ENCODE results near the gene ADAMTS2. TPM values are rescaled to one million over a fixed set of nuclear protein-coding genes. Genes with fewer than 3 reads are reported as not detected.
A peak's percentile ranks its signal among the peaks of the same experiment; 100 is the strongest.

The ADAMTS2 gene
- total RNA-seq, 1 donor from 2014 or later, result 18.8 TPM

GRCh38 chr5:179142434-179143198, 202.6 kb downstream of the ADAMTS2 start:
- Mint-ChIP-seq H3K4me1 (ENCODE audit: low read depth, unreplicated experiment) (peaks cover 11% of the 10 kb centered on the region), H3K9me3 (ENCODE audit: unreplicated experiment) (no peaks in the 10 kb centered on the region), H3K27ac (ENCODE audit: unreplicated experiment) (peak overlapping the region; percentile 54), H3K27me3 (ENCODE audit: low read depth, unreplicated experiment) (peaks cover 1% of the 10 kb centered on the region), H3K36me3 (ENCODE audit: low read depth, unreplicated experiment) (no peaks in the 10 kb centered on the region), H3K4me3 (ENCODE audit: unreplicated experiment) (no peak overlapping the region)
- DNase-seq (ENCODE audit: low read depth) (peak; percentile 73), FAIRE-seq (no peak)
- no peaks in the 10 kb centered on the region for H3K4me1 ChIP-seq (ENCODE audit: insufficient read depth, low read length)
- peak overlapping the region; percentile 26 for H3K27ac ChIP-seq (ENCODE audit: low read depth, low read length)
- H4K20me1 ChIP-seq (ENCODE audit: insufficient read depth, low read length), result no peaks in the 10 kb centered on the region
- H3K9ac ChIP-seq (ENCODE audit: low read length), result no peak overlapping the region
- no peaks in the 10 kb centered on the region for H3K27me3 ChIP-seq (ENCODE audit: insufficient read depth, low read length)
- TF ChIP-seq EZH2 (IDR thresholded peaks at IDR 0.05; ENCODE audit: insufficient read depth, low read length) (no peak), CTCF (IDR thresholded peaks at IDR 0.05; ENCODE audit: insufficient read depth, low read depth, low read length) (no peak)
- no peak overlapping the region for H3K4me3 ChIP-seq (ENCODE audit: insufficient read depth, low read depth, low read length)
- H2AFZ ChIP-seq (ENCODE audit: low read depth, low read length), result no peak overlapping the region
- peak overlapping the region; percentile 26 for H3K4me2 ChIP-seq (ENCODE audit: low read length)
- H3K36me3 ChIP-seq (ENCODE audit: insufficient read depth, low read length), result no peaks in the 10 kb centered on the region
- H3K9me3 ChIP-seq (ENCODE audit: insufficient read depth, low read depth, low read length), result no peaks in the 10 kb centered on the region
- H3K79me2 ChIP-seq (ENCODE audit: insufficient read depth, low read length), result no peaks in the 10 kb centered on the region

- Mint-ChIP-seq H3K4me3 (ENCODE audit: unreplicated experiment) (no peak overlapping the region), H3K27ac (ENCODE audit: unreplicated experiment) (no peak overlapping the region), H3K36me3 (ENCODE audit: low read depth, unreplicated experiment) (no peaks in the 10 kb centered on the region), H3K27me3 (ENCODE audit: low read depth, unreplicated experiment) (no peaks in the 10 kb centered on the region), H3K4me1 (ENCODE audit: low read depth, unreplicated experiment) (peaks cover 11% of the 10 kb centered on the region), H3K9me3 (ENCODE audit: unreplicated experiment) (no peaks in the 10 kb centered on the region)
- Histone ChIP-seq H3K27me3 (ENCODE audit: insufficient read depth, low read length) (no peaks in the 10 kb centered on the region), H3K27ac (ENCODE audit: low read depth, low read length) (no peak overlapping the region), H3K79me2 (ENCODE audit: insufficient read depth, low read length) (no peaks in the 10 kb centered on the region), H3K36me3 (ENCODE audit: insufficient read depth, low read length) (no peaks in the 10 kb centered on the region), H3K4me1 (ENCODE audit: insufficient read depth, low read length) (no peaks in the 10 kb centered on the region), H3K9ac (ENCODE audit: low read length) (no peak overlapping the region), H3K4me2 (ENCODE audit: low read length) (no peak overlapping the region), H4K20me1 (ENCODE audit: insufficient read depth, low read length) (no peaks in the 10 kb centered on the region), H3K9me3 (ENCODE audit: insufficient read depth, low read depth, low read length) (no peaks in the 10 kb centered on the region), H3K4me3 (ENCODE audit: insufficient read depth, low read depth, low read length) (no peak overlapping the region), H2AFZ (ENCODE audit: low read depth, low read length) (no peak overlapping the region)
- FAIRE-seq, result no peak
- no peak for DNase-seq (ENCODE audit: low read depth)
- TF ChIP-seq EZH2 (IDR thresholded peaks at IDR 0.05; ENCODE audit: insufficient read depth, low read length), result no peak
- TF ChIP-seq CTCF (IDR thresholded peaks at IDR 0.05; ENCODE audit: insufficient read depth, low read depth, low read length), result no peak
Observed at GRCh38 chr5:179141867-179142266, 203.4 kb downstream of the ADAMTS2 start.

- Histone ChIP-seq H3K27me3 (ENCODE audit: insufficient read depth, low read length) (no peaks in the 10 kb centered on the region), H4K20me1 (ENCODE audit: insufficient read depth, low read length) (no peaks in the 10 kb centered on the region), H3K9me3 (ENCODE audit: insufficient read depth, low read depth, low read length) (peaks cover 4% of the 10 kb centered on the region), H3K4me3 (ENCODE audit: insufficient read depth, low read depth, low read length) (no peak overlapping the region), H3K79me2 (ENCODE audit: insufficient read depth, low read length) (no peaks in the 10 kb centered on the region), H3K36me3 (ENCODE audit: insufficient read depth, low read length) (no peaks in the 10 kb centered on the region), H3K27ac (ENCODE audit: low read depth, low read length) (no peak overlapping the region), H3K4me1 (ENCODE audit: insufficient read depth, low read length) (no peaks in the 10 kb centered on the region), H2AFZ (ENCODE audit: low read depth, low read length) (no peak overlapping the region), H3K9ac (ENCODE audit: low read length) (no peak overlapping the region), H3K4me2 (ENCODE audit: low read length) (no peak overlapping the region)
- no peaks in the 10 kb centered on the region for H3K27me3 Mint-ChIP-seq (ENCODE audit: low read depth, unreplicated experiment)
- DNase-seq (ENCODE audit: low read depth) (no peak), FAIRE-seq (no peak)
- peaks cover 11% of the 10 kb centered on the region for H3K4me1 Mint-ChIP-seq (ENCODE audit: low read depth, unreplicated experiment)
- no peak overlapping the region for H3K27ac Mint-ChIP-seq (ENCODE audit: unreplicated experiment)
- TF ChIP-seq EZH2 (IDR thresholded peaks at IDR 0.05; ENCODE audit: insufficient read depth, low read length) (no peak), CTCF (IDR thresholded peaks at IDR 0.05; ENCODE audit: insufficient read depth, low read depth, low read length) (no peak)
- no peaks in the 10 kb centered on the region for H3K9me3 Mint-ChIP-seq (ENCODE audit: unreplicated experiment)
- no peak overlapping the region for H3K4me3 Mint-ChIP-seq (ENCODE audit: unreplicated experiment)
- no peaks in the 10 kb centered on the region for H3K36me3 Mint-ChIP-seq (ENCODE audit: low read depth, unreplicated experiment)
Observed at GRCh38 chr5:179140293-179140692, 205.0 kb downstream of the ADAMTS2 start.

All from astrocyte (in vitro differentiated cells and primary cell).